Loucy (cell line): ENCODE measurements around the gene FAM131C.

Experiments
- EZH2phosphoT487 ChIP-seq: fragments of 200-600 bp; IDR thresholded peaks from 2 replicates; pipeline ENCODE4 v1.6.1; 2018; ENCODE audit warnings: antibody characterized with exemption, mild to moderate bottlenecking, moderate library complexity, borderline replicate concordance
- TF ChIP-seq, protein P1 (sequence below): fragments of 200-600 bp; sonication (generic); conservative IDR thresholded peaks from 2 replicates; pipeline ENCODE4 v1.5.1; 2014; ENCODE audit warnings: mild to moderate bottlenecking, antibody characterized with exemption, low read length

DNA sequence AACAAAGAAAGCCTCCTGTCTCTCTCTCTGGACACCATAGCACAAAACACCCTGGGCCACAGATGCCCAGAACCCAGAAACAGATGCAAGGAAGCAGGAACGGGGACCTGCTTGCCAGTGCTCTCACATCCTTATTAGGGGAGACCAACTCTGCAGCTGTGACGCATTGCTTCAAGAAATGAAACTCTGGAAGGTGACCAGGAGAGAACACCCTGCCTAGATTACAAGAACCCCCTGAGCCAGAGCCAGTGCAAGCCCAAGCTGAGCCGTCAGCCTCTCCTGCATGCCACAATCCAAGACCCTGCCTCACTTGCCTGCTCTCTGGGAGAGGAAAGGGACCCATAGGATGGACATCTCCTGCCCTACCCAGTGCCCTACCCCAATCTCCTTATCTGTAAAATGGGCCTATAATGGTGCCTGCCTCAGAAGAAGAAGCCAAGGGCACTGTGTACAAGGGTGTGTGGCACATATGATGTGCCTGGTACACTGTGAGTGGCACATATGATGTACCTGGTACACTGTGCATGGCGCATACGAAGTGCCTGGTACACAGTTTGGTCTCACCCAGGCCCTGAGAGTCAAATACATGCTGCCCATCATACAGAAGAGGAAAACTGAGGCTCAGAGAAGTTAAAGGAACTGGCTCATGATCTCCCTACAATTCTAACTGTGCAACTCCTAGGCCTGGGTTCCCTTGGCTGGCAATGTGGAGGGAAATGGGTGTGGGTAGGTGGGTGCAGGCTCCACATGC is 16.8 kb upstream of the FAM131C start:
- TF ChIP-seq, protein P1, sequence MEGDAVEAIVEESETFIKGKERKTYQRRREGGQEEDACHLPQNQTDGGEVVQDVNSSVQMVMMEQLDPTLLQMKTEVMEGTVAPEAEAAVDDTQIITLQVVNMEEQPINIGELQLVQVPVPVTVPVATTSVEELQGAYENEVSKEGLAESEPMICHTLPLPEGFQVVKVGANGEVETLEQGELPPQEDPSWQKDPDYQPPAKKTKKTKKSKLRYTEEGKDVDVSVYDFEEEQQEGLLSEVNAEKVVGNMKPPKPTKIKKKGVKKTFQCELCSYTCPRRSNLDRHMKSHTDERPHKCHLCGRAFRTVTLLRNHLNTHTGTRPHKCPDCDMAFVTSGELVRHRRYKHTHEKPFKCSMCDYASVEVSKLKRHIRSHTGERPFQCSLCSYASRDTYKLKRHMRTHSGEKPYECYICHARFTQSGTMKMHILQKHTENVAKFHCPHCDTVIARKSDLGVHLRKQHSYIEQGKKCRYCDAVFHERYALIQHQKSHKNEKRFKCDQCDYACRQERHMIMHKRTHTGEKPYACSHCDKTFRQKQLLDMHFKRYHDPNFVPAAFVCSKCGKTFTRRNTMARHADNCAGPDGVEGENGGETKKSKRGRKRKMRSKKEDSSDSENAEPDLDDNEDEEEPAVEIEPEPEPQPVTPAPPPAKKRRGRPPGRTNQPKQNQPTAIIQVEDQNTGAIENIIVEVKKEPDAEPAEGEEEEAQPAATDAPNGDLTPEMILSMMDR, result no peak
- no peak for TF ChIP-seq EZH2phosphoT487
